WTC11 (cell line): ENCODE results near the gene ENTHD1. TPM values are rescaled to one million over a fixed set of nuclear protein-coding genes. Genes with fewer than 3 reads are reported as not detected.

Experiments
- ATAC-seq: fragments of 200-7000 bp; cut with Tn5 transposase; 2 replicates; pipeline ENCODE4 v1.10.0; 2021; ENCODE audit warnings: mild to moderate bottlenecking, moderate library complexity
- CTCF ChIA-PET: fragments of 300-600 bp; sonication (Branson Sonifier 250); formaldehyde crosslinking; loops from one replicate; lab custom pipeline; 2021; ENCODE audit warnings: antibody characterized with exemption; lab: Charles Lee
- POLR2A ChIA-PET: fragments of 350-600 bp; sonication (Branson Sonifier 250); formaldehyde crosslinking; loops from one replicate; lab custom pipeline; 2021; ENCODE audit warnings: antibody characterized with exemption; lab: Charles Lee
- DNase-seq: peaks from one replicate; pipeline ENCODE4 v3.0.0; 2021; ENCODE audit warnings: low spot score
- H3K27ac Mint-ChIP-seq: 2 replicates; pipeline ENCODE4 v1.8.0; 2021; ENCODE audit warnings: mixed read lengths
- H3K27me3 Mint-ChIP-seq: 2 replicates; pipeline ENCODE4 v1.8.0; 2021; ENCODE audit warnings: low read depth, mild to moderate bottlenecking, moderate library complexity, mixed read lengths
- H3K36me3 Mint-ChIP-seq: 2 replicates; pipeline ENCODE4 v1.8.0; 2021; ENCODE audit warnings: mixed read lengths
- H3K4me1 Mint-ChIP-seq: 2 replicates; pipeline ENCODE4 v1.8.0; 2022; ENCODE audit warnings: mixed read lengths
- H3K4me3 Mint-ChIP-seq: 2 replicates; pipeline ENCODE4 v1.8.0; 2021; ENCODE audit warnings: mild to moderate bottlenecking, moderate library complexity, mixed read lengths
- H3K9me3 Mint-ChIP-seq: 2 replicates; pipeline ENCODE4 v1.8.0; 2021; ENCODE audit warnings: mixed read lengths
- AR ChIP-seq: fragments of 250-450 bp; sonication (Bioruptor Pico); IDR thresholded peaks from 2 replicates; pipeline ENCODE4 v1.9.0; 2021; ENCODE audit warnings: mild to moderate bottlenecking
- CDX4 ChIP-seq: fragments of 250-450 bp; sonication (Bioruptor Pico); IDR thresholded peaks from 2 replicates; pipeline ENCODE4 v1.9.0; 2021; ENCODE audit warnings: moderate library complexity, mild to moderate bottlenecking, inconsistent platforms, borderline replicate concordance
- E2F1 ChIP-seq: sonication (generic); formaldehyde crosslinking; IDR thresholded peaks from 2 replicates; pipeline ENCODE4 v1.8.0; 2022; ENCODE audit warnings: mild to moderate bottlenecking, missing genetic modification reagents
- E2F5 ChIP-seq: sonication (generic); formaldehyde crosslinking; IDR thresholded peaks from 2 replicates; pipeline ENCODE4 v1.8.1; 2022; ENCODE audit warnings: mild to moderate bottlenecking, moderate library complexity, missing genetic modification reagents
- EMX1 ChIP-seq: fragments of 250-450 bp; sonication (Bioruptor Pico); IDR thresholded peaks from 2 replicates; pipeline ENCODE4 v1.8.0; 2021; ENCODE audit warnings: mild to moderate bottlenecking
- FOXK1 ChIP-seq: sonication (generic); formaldehyde crosslinking; IDR thresholded peaks from 2 replicates; pipeline ENCODE4 v1.8.0; 2022; ENCODE audit warnings: mild to moderate bottlenecking, moderate library complexity, missing genetic modification reagents
- GTF2I ChIP-seq: fragments of 250-450 bp; sonication (Bioruptor Pico); conservative IDR thresholded peaks from 2 replicates; pipeline ENCODE4 v1.4.0; 2021; ENCODE audit warnings: mild to moderate bottlenecking
- NFYB ChIP-seq: sonication (generic); formaldehyde crosslinking; conservative IDR thresholded peaks from 2 replicates; pipeline ENCODE4 v1.8.0; 2022; ENCODE audit warnings: low read depth, missing genetic modification reagents
- NR3C1 ChIP-seq: sonication (generic); formaldehyde crosslinking; conservative IDR thresholded peaks from 2 replicates; pipeline ENCODE4 v1.8.1; 2023; ENCODE audit warnings: low read depth, mild to moderate bottlenecking, missing genetic modification reagents
- PRDM15 ChIP-seq: sonication (generic); formaldehyde crosslinking; IDR thresholded peaks from 2 replicates; pipeline ENCODE4 v1.8.0; 2022; ENCODE audit warnings: missing genetic modification reagents
- SMAD3 ChIP-seq: sonication (generic); formaldehyde crosslinking; IDR thresholded peaks from 2 replicates; pipeline ENCODE4 v1.8.0; 2022; ENCODE audit warnings: missing genetic modification reagents, mild to moderate bottlenecking, borderline replicate concordance
- SMAD4 ChIP-seq: sonication (generic); formaldehyde crosslinking; IDR thresholded peaks from 2 replicates; pipeline ENCODE4 v1.8.0; 2022; ENCODE audit warnings: mild to moderate bottlenecking, missing genetic modification reagents
- STAT6 ChIP-seq: sonication (generic); formaldehyde crosslinking; conservative IDR thresholded peaks from 2 replicates; pipeline ENCODE4 v1.8.1; 2023; ENCODE audit warnings: mild to moderate bottlenecking, low read depth, missing genetic modification reagents, moderate library complexity
- ZBTB21 ChIP-seq: sonication (generic); formaldehyde crosslinking; IDR thresholded peaks from 2 replicates; pipeline ENCODE4 v1.8.1; 2023; ENCODE audit warnings: mild to moderate bottlenecking, missing genetic modification reagents, borderline replicate concordance
- ZMAT4 ChIP-seq: fragments of 250-450 bp; sonication (Bioruptor Pico); IDR thresholded peaks from 2 replicates; pipeline ENCODE4 v1.9.0; 2021; ENCODE audit warnings: mild to moderate bottlenecking
- total RNA-seq: library from RNA; stranded (reverse); gene quantifications from 3 replicates; pipeline ENCODE4 v1.2.3, GENCODE V29; 2021

Gene ENTHD1
- total RNA-seq, 1 experiment from 2014 or later, result not detected

GRCh38 chr22:39908136-39908535, 14.6 kb upstream of the ENTHD1 start:
- DNase-seq, result no peak
- H3K9me3 Mint-ChIP-seq, result no peaks in the 10 kb centered on the region
- no peak overlapping the region for H3K27ac Mint-ChIP-seq
- H3K27me3 Mint-ChIP-seq, result no peaks in the 10 kb centered on the region; the same call in 1 of the 2 replicates
- H3K36me3 Mint-ChIP-seq, result no peaks in the 10 kb centered on the region
- H3K4me3 Mint-ChIP-seq, result no peak overlapping the region
- peaks cover 15% of the 10 kb centered on the region for H3K4me1 Mint-ChIP-seq
- ChIA-PET CTCF (interaction anchor here (1.0 to 1.6 kb wide), 2 partner anchors 18 to 25 kb away, joined by 3 to 5 read pairs; no protein-coding TSS in a partner anchor), POLR2A (no interaction called here)
- no peak for TF ChIP-seq FOXK1 (CRISPR knock-in tag)
- TF ChIP-seq ZMAT4 (CRISPR knock-in tag), result no peak
- no peak for TF ChIP-seq STAT6 (CRISPR knock-in tag)
- no peak for TF ChIP-seq ZBTB21 (CRISPR knock-in tag)
- TF ChIP-seq SMAD4 (CRISPR knock-in tag), result no peak
- TF ChIP-seq, all 79 proteins: peak for 0
- no peak for ATAC-seq

- no peak for DNase-seq
- H3K4me3 Mint-ChIP-seq, result no peak overlapping the region
- no peaks in the 10 kb centered on the region for H3K36me3 Mint-ChIP-seq
- ChIA-PET CTCF (interaction anchor here (1.6 kb wide), 1 partner anchor 25 kb away, joined by 5 read pairs; no protein-coding TSS in a partner anchor), POLR2A (no interaction called here)
- TF ChIP-seq GTF2I (CRISPR knock-in tag), result no peak
- no peaks in the 10 kb centered on the region; the same call in 1 of the 2 replicates for H3K27me3 Mint-ChIP-seq
- no peak for ATAC-seq
- peaks cover 15% of the 10 kb centered on the region for H3K4me1 Mint-ChIP-seq
- no peaks in the 10 kb centered on the region for H3K9me3 Mint-ChIP-seq
- H3K27ac Mint-ChIP-seq, result no peak overlapping the region
Measured at GRCh38 chr22:39907605-39908097, 14.1 kb upstream of the ENTHD1 start.

GRCh38 chr22:39907047-39907446, 13.5 kb upstream of the ENTHD1 start:
- H3K4me1 Mint-ChIP-seq, result peaks cover 15% of the 10 kb centered on the region
- H3K27me3 Mint-ChIP-seq, result no peaks in the 10 kb centered on the region; the same call in none of the 2 replicates
- no peaks in the 10 kb centered on the region for H3K9me3 Mint-ChIP-seq
- ChIA-PET CTCF (interaction anchor here (1.2 to 2.0 kb wide), 2 partner anchors 26 to 130 kb away, joined by 3 to 5 read pairs; no protein-coding TSS in a partner anchor), POLR2A (no interaction called here)
- no peak overlapping the region for H3K4me3 Mint-ChIP-seq
- TF ChIP-seq ZBTB21 (CRISPR knock-in tag) (no peak), EMX1 (no peak), CDX4 (CRISPR knock-in tag) (no peak), PRDM15 (CRISPR knock-in tag) (no peak), E2F1 (CRISPR knock-in tag) (no peak), NR3C1 (no peak), SMAD3 (CRISPR knock-in tag) (no peak), AR (CRISPR knock-in tag) (no peak), E2F5 (no peak), NFYB (CRISPR knock-in tag) (no peak)
- no peaks in the 10 kb centered on the region for H3K36me3 Mint-ChIP-seq
- DNase-seq (no peak), ATAC-seq (no peak)
- H3K27ac Mint-ChIP-seq, result no peak overlapping the region
